ENCODE data around the gene GTF3C6.

Gene GTF3C6

DNA sequence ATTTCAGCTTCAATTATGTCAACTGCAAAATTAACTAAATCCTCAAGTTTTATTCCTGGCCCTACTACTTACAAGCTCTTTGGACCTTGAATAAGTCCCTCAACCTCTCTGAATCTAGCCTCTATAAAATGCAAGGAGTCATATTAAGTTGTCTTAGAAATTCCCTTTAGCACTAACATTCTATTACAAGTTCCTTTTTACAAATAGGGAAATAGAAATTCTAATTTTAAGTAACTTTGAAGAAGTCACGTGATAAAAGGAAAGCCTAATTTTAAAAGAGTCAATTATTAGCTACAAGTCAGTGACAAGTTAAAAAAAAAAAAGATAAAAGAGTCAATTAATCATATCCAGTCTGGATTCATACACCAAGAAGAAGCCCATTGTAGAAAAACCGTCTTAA, 24.6 kb upstream of the GTF3C6 start:
- no peak for ATAC-seq

DNA sequence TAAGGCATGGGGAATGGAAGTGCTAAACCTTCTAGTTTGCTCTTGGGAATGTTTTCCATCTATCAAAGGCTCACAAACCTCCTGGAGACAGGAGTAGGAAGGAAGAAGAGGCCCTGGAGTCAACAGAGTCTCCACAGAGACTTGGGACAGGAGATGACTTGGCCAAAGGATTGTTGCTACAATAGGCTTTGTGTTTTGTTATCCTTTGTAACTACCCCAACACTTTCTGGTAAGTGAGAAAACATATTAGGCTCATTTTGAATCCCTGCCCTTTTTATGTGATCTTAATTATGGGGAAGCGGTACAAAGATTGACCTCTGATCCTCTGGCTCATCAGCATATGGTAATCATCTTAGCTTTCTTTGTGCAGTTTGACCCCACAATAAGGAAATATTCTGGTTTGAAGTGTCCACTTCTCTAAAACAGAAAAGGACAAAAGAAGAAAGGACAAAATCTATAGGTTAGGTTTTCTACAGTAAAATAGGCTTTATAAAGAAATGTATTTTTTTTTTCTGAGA, 24.1 kb upstream of the GTF3C6 start:
- no peak for ATAC-seq
- no peak for TF ChIP-seq TOX (CRISPR knock-in tag; IDR thresholded peaks at IDR 0.05; ENCODE audit: borderline replicate concordance)
- no peak for TF ChIP-seq ARNTL (CRISPR knock-in tag; IDR thresholded peaks at IDR 0.05; ENCODE audit: borderline replicate concordance, low read depth)
- TF ChIP-seq, protein P1, sequence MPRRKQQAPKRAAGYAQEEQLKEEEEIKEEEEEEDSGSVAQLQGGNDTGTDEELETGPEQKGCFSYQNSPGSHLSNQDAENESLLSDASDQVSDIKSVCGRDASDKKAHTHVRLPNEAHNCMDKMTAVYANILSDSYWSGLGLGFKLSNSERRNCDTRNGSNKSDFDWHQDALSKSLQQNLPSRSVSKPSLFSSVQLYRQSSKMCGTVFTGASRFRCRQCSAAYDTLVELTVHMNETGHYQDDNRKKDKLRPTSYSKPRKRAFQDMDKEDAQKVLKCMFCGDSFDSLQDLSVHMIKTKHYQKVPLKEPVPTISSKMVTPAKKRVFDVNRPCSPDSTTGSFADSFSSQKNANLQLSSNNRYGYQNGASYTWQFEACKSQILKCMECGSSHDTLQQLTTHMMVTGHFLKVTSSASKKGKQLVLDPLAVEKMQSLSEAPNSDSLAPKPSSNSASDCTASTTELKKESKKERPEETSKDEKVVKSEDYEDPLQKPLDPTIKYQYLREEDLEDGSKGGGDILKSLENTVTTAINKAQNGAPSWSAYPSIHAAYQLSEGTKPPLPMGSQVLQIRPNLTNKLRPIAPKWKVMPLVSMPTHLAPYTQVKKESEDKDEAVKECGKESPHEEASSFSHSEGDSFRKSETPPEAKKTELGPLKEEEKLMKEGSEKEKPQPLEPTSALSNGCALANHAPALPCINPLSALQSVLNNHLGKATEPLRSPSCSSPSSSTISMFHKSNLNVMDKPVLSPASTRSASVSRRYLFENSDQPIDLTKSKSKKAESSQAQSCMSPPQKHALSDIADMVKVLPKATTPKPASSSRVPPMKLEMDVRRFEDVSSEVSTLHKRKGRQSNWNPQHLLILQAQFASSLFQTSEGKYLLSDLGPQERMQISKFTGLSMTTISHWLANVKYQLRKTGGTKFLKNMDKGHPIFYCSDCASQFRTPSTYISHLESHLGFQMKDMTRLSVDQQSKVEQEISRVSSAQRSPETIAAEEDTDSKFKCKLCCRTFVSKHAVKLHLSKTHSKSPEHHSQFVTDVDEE (CRISPR knock-in tag; IDR thresholded peaks at IDR 0.05): no peak

More for the DNA sequence above, 24.6 kb upstream of the GTF3C6 start:
- TF ChIP-seq RARB (CRISPR knock-in tag; IDR thresholded peaks at IDR 0.05) (no peak), ISL1 (CRISPR knock-in tag; IDR thresholded peaks at IDR 0.05) (no peak), ESRRG (CRISPR knock-in tag; IDR thresholded peaks at IDR 0.05) (no peak), ZNF565 (CRISPR knock-in tag; conservative IDR thresholded peaks at IDR 0.05; ENCODE audit: low read depth) (no peak), CSDC2 (CRISPR knock-in tag; IDR thresholded peaks at IDR 0.05) (no peak), GLIS3 (CRISPR knock-in tag; IDR thresholded peaks at IDR 0.05) (no peak)
- TF ChIP-seq, protein P2, sequence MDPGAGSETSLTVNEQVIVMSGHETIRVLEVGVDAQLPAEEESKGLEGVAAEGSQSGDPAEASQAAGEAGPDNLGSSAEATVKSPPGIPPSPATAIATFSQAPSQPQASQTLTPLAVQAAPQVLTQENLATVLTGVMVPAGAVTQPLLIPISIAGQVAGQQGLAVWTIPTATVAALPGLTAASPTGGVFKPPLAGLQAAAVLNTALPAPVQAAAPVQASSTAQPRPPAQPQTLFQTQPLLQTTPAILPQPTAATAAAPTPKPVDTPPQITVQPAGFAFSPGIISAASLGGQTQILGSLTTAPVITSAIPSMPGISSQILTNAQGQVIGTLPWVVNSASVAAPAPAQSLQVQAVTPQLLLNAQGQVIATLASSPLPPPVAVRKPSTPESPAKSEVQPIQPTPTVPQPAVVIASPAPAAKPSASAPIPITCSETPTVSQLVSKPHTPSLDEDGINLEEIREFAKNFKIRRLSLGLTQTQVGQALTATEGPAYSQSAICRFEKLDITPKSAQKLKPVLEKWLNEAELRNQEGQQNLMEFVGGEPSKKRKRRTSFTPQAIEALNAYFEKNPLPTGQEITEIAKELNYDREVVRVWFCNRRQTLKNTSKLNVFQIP (CRISPR knock-in tag; IDR thresholded peaks at IDR 0.05; ENCODE audit: borderline replicate concordance, low read depth): no peak

DNA sequence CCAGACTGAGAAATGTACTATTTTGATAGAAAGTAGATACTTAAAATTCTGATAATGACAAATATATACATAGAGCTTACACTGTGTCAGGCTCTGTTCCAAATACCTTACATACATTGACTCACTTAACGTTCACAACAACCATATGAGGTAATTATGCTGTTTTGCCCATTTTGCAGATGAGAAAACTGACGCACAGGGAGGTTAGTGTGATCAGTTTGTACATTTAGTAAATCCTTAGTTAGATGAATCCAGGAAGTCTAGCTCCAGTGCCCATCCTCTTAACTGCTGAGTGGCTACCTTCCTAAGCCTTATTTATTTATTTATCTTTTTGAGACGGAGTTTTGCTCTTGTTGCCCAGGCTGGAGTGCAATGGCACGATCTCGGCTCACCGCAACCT, 23.3 kb upstream of the GTF3C6 start:
- TF ChIP-seq PPARA (CRISPR knock-in tag; IDR thresholded peaks at IDR 0.05; ENCODE audit: borderline replicate concordance) (no peak), ESRRG (CRISPR knock-in tag; IDR thresholded peaks at IDR 0.05) (no peak), TOX (CRISPR knock-in tag; IDR thresholded peaks at IDR 0.05; ENCODE audit: borderline replicate concordance) (no peak), ZFP3 (CRISPR knock-in tag; IDR thresholded peaks at IDR 0.05) (no peak), ZC3H10 (CRISPR knock-in tag; IDR thresholded peaks at IDR 0.05) (no peak), SNAI2 (CRISPR knock-in tag; IDR thresholded peaks at IDR 0.05) (no peak), CSDC2 (CRISPR knock-in tag; IDR thresholded peaks at IDR 0.05) (no peak), ZNF70 (CRISPR knock-in tag; IDR thresholded peaks at IDR 0.05) (no peak), ZNF565 (CRISPR knock-in tag; conservative IDR thresholded peaks at IDR 0.05; ENCODE audit: low read depth) (no peak), ZNF8 (CRISPR knock-in tag; IDR thresholded peaks at IDR 0.05) (no peak), OSR1 (CRISPR knock-in tag; IDR thresholded peaks at IDR 0.05) (no peak)
- TF ChIP-seq, protein P1 (CRISPR knock-in tag; IDR thresholded peaks at IDR 0.05): no peak
- TF ChIP-seq, protein P2 (CRISPR knock-in tag; IDR thresholded peaks at IDR 0.05; ENCODE audit: borderline replicate concordance, low read depth): no peak
- TF ChIP-seq, protein P3, sequence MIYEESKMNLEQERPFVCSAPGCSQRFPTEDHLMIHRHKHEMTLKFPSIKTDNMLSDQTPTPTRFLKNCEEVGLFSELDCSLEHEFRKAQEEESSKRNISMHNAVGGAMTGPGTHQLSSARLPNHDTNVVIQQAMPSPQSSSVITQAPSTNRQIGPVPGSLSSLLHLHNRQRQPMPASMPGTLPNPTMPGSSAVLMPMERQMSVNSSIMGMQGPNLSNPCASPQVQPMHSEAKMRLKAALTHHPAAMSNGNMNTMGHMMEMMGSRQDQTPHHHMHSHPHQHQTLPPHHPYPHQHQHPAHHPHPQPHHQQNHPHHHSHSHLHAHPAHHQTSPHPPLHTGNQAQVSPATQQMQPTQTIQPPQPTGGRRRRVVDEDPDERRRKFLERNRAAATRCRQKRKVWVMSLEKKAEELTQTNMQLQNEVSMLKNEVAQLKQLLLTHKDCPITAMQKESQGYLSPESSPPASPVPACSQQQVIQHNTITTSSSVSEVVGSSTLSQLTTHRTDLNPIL (CRISPR knock-in tag; IDR thresholded peaks at IDR 0.05; ENCODE audit: low read depth): no peak

More for the DNA sequence above, 23.3 kb upstream of the GTF3C6 start:
- no peak for ATAC-seq
